ENCODE measurements around the gene CORO6.

DNA sequence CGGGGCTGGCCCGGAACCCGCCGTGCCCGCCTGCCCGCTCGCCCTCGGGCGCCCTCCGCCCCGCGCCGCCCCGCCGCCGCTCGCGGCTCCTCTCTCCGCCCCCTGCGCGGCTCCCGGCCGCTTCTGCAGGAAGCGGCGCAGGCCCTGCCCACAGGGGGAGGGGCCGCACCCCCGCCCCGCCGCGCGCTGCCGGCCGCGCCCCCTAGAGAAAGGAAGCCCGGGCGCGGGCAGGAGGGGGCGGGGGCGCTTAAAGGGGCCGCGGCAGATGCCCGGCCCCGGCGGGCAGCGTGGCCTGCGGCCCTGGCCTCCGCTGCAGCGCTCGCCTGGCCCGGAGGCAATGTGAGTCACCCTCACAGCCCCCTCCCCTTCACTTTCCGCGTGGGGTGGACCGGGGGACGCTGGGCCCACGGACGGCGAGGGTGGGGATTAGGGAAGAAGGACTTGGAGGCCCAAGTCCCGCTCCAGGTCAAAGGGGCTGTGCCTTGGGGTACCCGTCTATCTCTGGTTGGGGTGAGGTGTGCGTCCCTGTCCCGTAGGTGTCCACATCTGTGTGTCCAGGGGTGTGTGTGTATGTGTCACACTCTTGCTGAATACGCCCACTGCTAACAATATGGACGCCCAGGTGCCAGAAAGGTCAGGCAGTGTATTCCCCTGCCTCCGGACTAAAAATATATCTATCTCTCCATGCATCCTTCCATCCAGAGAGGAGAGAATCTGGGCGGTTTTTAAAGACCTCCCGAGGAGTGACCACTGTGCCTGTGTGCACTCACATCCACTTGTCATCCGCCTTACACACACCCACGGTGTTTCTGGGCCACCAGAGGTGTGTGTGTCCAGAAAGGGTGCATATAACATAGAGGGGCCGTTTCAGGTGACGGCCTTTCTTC lies 32.9 kb downstream of the CORO6 start, which contains the start of gene GIT1:
- TF ChIP-seq, protein P1, sequence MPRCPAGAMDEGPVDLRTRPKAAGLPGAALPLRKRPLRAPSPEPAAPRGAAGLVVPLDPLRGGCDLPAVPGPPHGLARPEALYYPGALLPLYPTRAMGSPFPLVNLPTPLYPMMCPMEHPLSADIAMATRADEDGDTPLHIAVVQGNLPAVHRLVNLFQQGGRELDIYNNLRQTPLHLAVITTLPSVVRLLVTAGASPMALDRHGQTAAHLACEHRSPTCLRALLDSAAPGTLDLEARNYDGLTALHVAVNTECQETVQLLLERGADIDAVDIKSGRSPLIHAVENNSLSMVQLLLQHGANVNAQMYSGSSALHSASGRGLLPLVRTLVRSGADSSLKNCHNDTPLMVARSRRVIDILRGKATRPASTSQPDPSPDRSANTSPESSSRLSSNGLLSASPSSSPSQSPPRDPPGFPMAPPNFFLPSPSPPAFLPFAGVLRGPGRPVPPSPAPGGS (IDR thresholded peaks at IDR 0.05), result 0 out of 3 replicates have a peak, but pooled peaks have one; percentile 30
- TF ChIP-seq KDM1A (IDR thresholded peaks at IDR 0.05; ENCODE audit: low read depth) (no peak), POLR2A (IDR thresholded peaks at IDR 0.05; ENCODE audit: low read length) (peak; percentile 63), RCOR1 (IDR thresholded peaks at IDR 0.05; ENCODE audit: low read depth, low read length) (no peak), ZFP36 (IDR thresholded peaks at IDR 0.05; ENCODE audit: borderline replicate concordance, partially characterized antibody) (no peak), HDAC2 (IDR thresholded peaks at IDR 0.05) (no peak), CEBPB (IDR thresholded peaks at IDR 0.05) (no peak), ESRRA (IDR thresholded peaks at IDR 0.05; ENCODE audit: borderline replicate concordance, low read length) (no peak)
- TF ChIP-seq, protein P2, sequence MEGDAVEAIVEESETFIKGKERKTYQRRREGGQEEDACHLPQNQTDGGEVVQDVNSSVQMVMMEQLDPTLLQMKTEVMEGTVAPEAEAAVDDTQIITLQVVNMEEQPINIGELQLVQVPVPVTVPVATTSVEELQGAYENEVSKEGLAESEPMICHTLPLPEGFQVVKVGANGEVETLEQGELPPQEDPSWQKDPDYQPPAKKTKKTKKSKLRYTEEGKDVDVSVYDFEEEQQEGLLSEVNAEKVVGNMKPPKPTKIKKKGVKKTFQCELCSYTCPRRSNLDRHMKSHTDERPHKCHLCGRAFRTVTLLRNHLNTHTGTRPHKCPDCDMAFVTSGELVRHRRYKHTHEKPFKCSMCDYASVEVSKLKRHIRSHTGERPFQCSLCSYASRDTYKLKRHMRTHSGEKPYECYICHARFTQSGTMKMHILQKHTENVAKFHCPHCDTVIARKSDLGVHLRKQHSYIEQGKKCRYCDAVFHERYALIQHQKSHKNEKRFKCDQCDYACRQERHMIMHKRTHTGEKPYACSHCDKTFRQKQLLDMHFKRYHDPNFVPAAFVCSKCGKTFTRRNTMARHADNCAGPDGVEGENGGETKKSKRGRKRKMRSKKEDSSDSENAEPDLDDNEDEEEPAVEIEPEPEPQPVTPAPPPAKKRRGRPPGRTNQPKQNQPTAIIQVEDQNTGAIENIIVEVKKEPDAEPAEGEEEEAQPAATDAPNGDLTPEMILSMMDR (IDR thresholded peaks at IDR 0.05), result no peak

Data from A549 (cell line).